Panc1 (cell line): ENCODE results near the gene CEP170B. TPM values are rescaled to one million over a fixed set of nuclear protein-coding genes. Genes with fewer than 3 reads are reported as not detected.

Experiments
- ATAC-seq: fragments of 200-7000 bp; cut with Tn5 transposase; 2 replicates; pipeline ENCODE4 v1.9.1; 2020; ENCODE audit warnings: mild to moderate bottlenecking, moderate library complexity
- BruUV-seq: library from RNA; stranded (reverse); fragments of 400-500 nt; replicated peaks from 2 replicates; lab custom pipeline; 2021; lab: Mats Ljungman, UMichigan
- CTCF ChIA-PET: fragments of 300-600 bp; sonication (Branson Sonifier 250); formaldehyde crosslinking; loops from one replicate; lab custom pipeline; 2022; ENCODE audit warnings: antibody characterized with exemption; lab: Charles Lee
- POLR2A ChIA-PET: fragments of 300-600 bp; sonication (Branson Sonifier 250); formaldehyde crosslinking; loops from one replicate; lab custom pipeline; 2022; ENCODE audit warnings: antibody characterized with exemption; lab: Charles Lee
- DNase-seq: peaks from one replicate; pipeline ENCODE4 v3.0.0-alpha.2; 2010; ENCODE audit warnings: low read depth, low spot score
- H3K27ac ChIP-seq: 2 replicates; pipeline ENCODE4 v1.5.1; 2011; ENCODE audit warnings: mild to moderate bottlenecking, low read length, inconsistent platforms
- H3K27me3 ChIP-seq: fragments of 200-500 bp; sonication (Bioruptor generic); 2 replicates; pipeline ENCODE4 v1.6.0; 2014; ENCODE audit warnings: low read length, inconsistent platforms; ENCODE audit not compliant: control insufficient read depth, insufficient read depth
- H3K36me3 ChIP-seq: fragments of 200-500 bp; sonication (Bioruptor generic); 2 replicates; pipeline ENCODE4 v1.5.1; 2014; ENCODE audit warnings: inconsistent platforms, mild to moderate bottlenecking, low read length, moderate library complexity; ENCODE audit not compliant: control insufficient read depth, insufficient read depth
- H3K4me1 ChIP-seq: 2 replicates; pipeline ENCODE4 v1.5.1; 2011; ENCODE audit warnings: inconsistent platforms, mild to moderate bottlenecking, low read length, moderate library complexity; ENCODE audit not compliant: control insufficient read depth, insufficient read depth
- H3K4me3 ChIP-seq, 2 experiments: 2 replicates each; pipeline ENCODE4 v1.5.1; 2011 to 2012; ENCODE audit warnings: low read depth in 2 of 2, low read length in 2 of 2, mild to moderate bottlenecking in 2 of 2, inconsistent platforms in 1 of 2, moderate library complexity in 1 of 2
- H3K9me3 ChIP-seq: fragments of 200-500 bp; sonication (Bioruptor generic); 2 replicates; pipeline ENCODE4 v1.5.1; 2014; ENCODE audit warnings: low read depth, mild to moderate bottlenecking, inconsistent platforms, low read length, moderate library complexity; ENCODE audit not compliant: control insufficient read depth, insufficient read depth
- POLR2AphosphoS5 ChIP-seq: IDR thresholded peaks from 2 replicates; pipeline ENCODE4 v1.6.1; 2012; ENCODE audit warnings: mild to moderate bottlenecking, low read depth, low read length, moderate library complexity
- SIN3A ChIP-seq: IDR thresholded peaks from 2 replicates; pipeline ENCODE4 v1.6.1; 2012; ENCODE audit warnings: low read depth, mild to moderate bottlenecking, low read length, moderate library complexity, borderline replicate concordance; ENCODE audit not compliant: insufficient read depth
- TCF7L2 ChIP-seq: IDR thresholded peaks from 2 replicates; pipeline ENCODE4 v1.6.1; 2011; ENCODE audit warnings: mild to moderate bottlenecking, low read depth, low read length, inconsistent platforms
- in situ Hi-C: cut with HindIII; loops from 2 replicates; pipeline ENCODE4 v1.10.0; 2016; ENCODE audit warnings: low sequenced_read_pairs, low pct_unique_long_range_greater_than_20kb
- intact Hi-C: fragments of 100-400 bp; cut with micrococcal nuclease; formaldehyde crosslinking; loops from one replicate; pipeline ENCODE4 v1.10.0; 2022; ENCODE audit not compliant: unreplicated experiment
- total RNA-seq: library from RNA; stranded (reverse); gene quantifications from one replicate; pipeline ENCODE4 v1.2.1, GENCODE V29; 2021; ENCODE audit not compliant: unreplicated experiment
- TF ChIP-seq, protein P1 (sequence below), 2 experiments: IDR thresholded peaks; 2 replicates each; pipeline ENCODE4 v1.6.1; 2011 to 2012; ENCODE audit warnings: low read depth in 2 of 2, control low read depth in 1 of 2, low read length in 1 of 2, mild to moderate bottlenecking in 1 of 2, moderate library complexity in 1 of 2; ENCODE audit not compliant: insufficient read depth in 1 of 2
- TF ChIP-seq, protein P2 (sequence below): fragments of 450-650 bp; IDR thresholded peaks from 2 replicates; pipeline ENCODE4 v1.5.1; 2017; ENCODE audit warnings: mild to moderate bottlenecking

CEP170B gene
- total RNA-seq, 1 experiment from 2014 or later: 17.8 TPM

DNA sequence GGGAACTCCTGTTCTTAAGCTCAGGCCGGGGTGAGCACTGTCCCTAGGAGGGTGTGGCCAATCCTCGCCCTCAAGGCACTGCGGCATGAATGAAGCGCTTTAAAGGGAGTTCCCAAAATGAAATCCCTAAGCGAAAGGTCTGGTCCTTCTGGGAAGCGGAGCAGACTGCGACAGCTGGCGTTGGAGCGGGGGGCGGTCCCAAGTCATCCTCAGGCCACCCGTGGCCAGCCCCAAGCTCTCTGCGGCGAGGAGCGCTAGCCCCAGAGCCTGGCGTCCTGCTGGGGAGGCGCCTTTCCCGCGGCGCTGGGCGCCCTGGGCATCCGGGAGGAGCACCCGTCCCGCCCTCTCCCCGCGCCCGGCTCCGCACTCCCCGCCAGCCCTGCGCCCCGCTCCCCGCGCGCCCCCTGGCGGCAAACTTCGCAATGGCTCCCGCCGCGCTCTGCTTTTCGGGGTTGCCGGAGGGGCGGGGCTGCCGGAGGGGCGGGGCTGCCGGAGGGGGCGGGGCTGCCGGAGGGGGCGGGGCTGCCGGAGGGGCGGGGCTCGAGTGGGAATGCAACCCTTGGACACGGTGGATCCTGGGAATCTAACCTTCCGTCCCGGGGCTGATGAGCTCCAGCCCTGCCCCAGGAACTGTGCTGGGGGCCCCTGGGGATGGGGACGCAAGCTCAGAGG is 38.7 kb upstream of the CEP170B start:
- Histone ChIP-seq H3K27ac (peak overlapping the region; percentile 70), H3K36me3 (no peaks in the 10 kb centered on the region), H3K4me3 (peak overlapping the region; percentile 51 to 60), H3K9me3 (no peaks in the 10 kb centered on the region), H3K4me1 (0 out of 2 replicates have a peak, but pooled peaks cover 3% of the 10 kb centered on the region), H3K27me3 (no peaks in the 10 kb centered on the region)
- BruUV-seq: no TSS peak
- CTCF ChIA-PET: interaction anchor here (0.5 to 1.8 kb wide), 11 partner anchors 8 to 1836 kb away, joined by 3 to 10 read pairs (median 4); partner anchors contain the start of gene ZBTB42
- TF ChIP-seq SIN3A (peak; percentile 43; the same call in 1 of the 2 replicates), TCF7L2 (no peak), POLR2AphosphoS5 (peak; percentile 55; the same call in 1 of the 2 replicates)
- TF ChIP-seq, protein P1, sequence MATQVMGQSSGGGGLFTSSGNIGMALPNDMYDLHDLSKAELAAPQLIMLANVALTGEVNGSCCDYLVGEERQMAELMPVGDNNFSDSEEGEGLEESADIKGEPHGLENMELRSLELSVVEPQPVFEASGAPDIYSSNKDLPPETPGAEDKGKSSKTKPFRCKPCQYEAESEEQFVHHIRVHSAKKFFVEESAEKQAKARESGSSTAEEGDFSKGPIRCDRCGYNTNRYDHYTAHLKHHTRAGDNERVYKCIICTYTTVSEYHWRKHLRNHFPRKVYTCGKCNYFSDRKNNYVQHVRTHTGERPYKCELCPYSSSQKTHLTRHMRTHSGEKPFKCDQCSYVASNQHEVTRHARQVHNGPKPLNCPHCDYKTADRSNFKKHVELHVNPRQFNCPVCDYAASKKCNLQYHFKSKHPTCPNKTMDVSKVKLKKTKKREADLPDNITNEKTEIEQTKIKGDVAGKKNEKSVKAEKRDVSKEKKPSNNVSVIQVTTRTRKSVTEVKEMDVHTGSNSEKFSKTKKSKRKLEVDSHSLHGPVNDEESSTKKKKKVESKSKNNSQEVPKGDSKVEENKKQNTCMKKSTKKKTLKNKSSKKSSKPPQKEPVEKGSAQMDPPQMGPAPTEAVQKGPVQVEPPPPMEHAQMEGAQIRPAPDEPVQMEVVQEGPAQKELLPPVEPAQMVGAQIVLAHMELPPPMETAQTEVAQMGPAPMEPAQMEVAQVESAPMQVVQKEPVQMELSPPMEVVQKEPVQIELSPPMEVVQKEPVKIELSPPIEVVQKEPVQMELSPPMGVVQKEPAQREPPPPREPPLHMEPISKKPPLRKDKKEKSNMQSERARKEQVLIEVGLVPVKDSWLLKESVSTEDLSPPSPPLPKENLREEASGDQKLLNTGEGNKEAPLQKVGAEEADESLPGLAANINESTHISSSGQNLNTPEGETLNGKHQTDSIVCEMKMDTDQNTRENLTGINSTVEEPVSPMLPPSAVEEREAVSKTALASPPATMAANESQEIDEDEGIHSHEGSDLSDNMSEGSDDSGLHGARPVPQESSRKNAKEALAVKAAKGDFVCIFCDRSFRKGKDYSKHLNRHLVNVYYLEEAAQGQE (IDR thresholded peaks at IDR 0.05; ENCODE audit: insufficient read depth in 1 of 2, low read depth in 2 of 2, low read length in 1 of 2): peak in 1 of 2 experiments; percentile 31; a peak in 1 of 4 replicates
- TF ChIP-seq, protein P2, sequence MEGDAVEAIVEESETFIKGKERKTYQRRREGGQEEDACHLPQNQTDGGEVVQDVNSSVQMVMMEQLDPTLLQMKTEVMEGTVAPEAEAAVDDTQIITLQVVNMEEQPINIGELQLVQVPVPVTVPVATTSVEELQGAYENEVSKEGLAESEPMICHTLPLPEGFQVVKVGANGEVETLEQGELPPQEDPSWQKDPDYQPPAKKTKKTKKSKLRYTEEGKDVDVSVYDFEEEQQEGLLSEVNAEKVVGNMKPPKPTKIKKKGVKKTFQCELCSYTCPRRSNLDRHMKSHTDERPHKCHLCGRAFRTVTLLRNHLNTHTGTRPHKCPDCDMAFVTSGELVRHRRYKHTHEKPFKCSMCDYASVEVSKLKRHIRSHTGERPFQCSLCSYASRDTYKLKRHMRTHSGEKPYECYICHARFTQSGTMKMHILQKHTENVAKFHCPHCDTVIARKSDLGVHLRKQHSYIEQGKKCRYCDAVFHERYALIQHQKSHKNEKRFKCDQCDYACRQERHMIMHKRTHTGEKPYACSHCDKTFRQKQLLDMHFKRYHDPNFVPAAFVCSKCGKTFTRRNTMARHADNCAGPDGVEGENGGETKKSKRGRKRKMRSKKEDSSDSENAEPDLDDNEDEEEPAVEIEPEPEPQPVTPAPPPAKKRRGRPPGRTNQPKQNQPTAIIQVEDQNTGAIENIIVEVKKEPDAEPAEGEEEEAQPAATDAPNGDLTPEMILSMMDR: peak; percentile 92
- POLR2A ChIA-PET: interaction anchor here (0.6 kb wide), 1 partner anchor 246 kb away, joined by 5 read pairs; no protein-coding TSS in a partner anchor
- in situ Hi-C loops (no loop called here), intact Hi-C loops (loop anchor here (5.0 kb wide), 1 partner anchor 59 kb away; no protein-coding TSS in a partner anchor)
- DNase-seq (no peak), ATAC-seq (peak; percentile 89)

DNA sequence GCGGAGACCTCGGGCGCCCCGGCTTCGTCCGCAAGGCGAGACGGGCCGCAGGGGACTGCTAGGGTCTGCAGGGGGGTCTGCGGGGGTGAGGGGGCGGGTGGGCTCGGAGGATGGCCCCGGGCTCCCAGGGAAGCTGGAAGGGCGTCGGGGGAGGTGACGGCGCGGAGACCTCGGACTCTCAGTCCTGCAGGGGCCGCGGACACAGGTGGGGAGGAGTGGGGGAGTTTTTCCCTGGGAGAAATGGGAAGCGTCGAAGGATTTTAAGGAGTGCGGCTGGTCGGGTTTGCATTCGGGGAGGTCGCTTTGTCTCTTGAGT is 38.2 kb upstream of the CEP170B start:
- intact Hi-C loops: loop anchor here (5.0 kb wide), 1 partner anchor 60 kb away; no protein-coding TSS in a partner anchor
- in situ Hi-C loops: no loop called here
- Histone ChIP-seq H3K4me3 (peak overlapping the region; percentile 36 to 49), H3K27me3 (no peaks in the 10 kb centered on the region), H3K4me1 (0 out of 2 replicates have a peak, but pooled peaks cover 3% of the 10 kb centered on the region), H3K36me3 (no peaks in the 10 kb centered on the region), H3K9me3 (no peaks in the 10 kb centered on the region), H3K27ac (no peak overlapping the region)
- ChIA-PET POLR2A (interaction anchor here (0.6 kb wide), 1 partner anchor 246 kb away, joined by 5 read pairs; no protein-coding TSS in a partner anchor), CTCF (interaction anchor here (0.7 to 1.8 kb wide), 6 partner anchors 32 to 1835 kb away, joined by 3 to 10 read pairs (median 4); no protein-coding TSS in a partner anchor)
- TF ChIP-seq, protein P2: no peak
- TF ChIP-seq TCF7L2: no peak
- TF ChIP-seq SIN3A: no peak
- TF ChIP-seq, protein P1 (IDR thresholded peaks at IDR 0.05; ENCODE audit: insufficient read depth in 1 of 2, low read depth in 2 of 2, low read length in 1 of 2): no peak
- TF ChIP-seq POLR2AphosphoS5: no peak
- no TSS peak for BruUV-seq
- DNase-seq (no peak), ATAC-seq (peak; percentile 4; the same call in 1 of the 2 replicates)
